ENCODE measurements around the gene SLC30A5. TPM values are rescaled to one million over a fixed set of nuclear protein-coding genes. Genes with fewer than 3 reads are reported as not detected.

SLC30A5 gene
- total RNA-seq, 1 donor from 2014 or later, result 57.5 TPM

DNA sequence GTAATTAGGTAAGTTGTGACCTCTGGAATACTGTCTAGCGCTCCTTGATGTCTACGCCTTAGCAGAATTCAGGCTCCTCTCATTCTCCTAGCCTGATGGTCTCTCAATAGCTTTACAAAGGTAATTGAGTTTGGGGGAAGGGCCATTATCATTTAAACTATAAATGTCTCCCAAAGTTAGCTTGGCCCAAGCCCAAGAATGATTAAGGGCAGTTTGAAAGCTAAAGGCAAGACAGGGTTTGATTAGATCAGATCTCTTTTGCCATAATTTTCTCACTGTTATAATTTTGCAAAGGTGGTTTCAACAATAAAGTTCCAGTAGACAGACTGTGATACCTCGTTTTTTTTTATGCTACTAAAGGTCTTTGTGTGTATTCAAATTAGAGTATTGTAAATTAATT, 3.7 kb upstream of the SLC30A5 start:
- H3K36me3 Mint-ChIP-seq, result no peaks in the 10 kb centered on the region

DNA sequence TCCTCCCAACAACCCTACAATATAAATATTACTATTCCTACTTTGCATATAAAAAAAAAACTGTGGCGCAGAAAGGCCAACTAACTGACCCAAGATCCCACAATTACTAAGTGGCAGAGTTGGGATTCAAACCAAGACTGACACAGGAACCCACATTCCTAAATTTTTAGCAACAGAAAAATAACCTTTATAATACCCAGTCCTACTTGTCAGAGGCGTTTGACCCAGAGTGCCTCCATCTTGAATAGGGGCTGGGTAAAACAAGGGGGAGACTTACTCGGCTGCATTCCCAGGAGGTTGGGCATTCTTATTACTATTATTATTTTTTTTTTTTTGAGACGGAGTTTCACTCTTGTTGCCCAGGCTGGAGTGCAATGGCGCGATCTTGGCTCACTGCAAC, 2.0 kb upstream of the SLC30A5 start:
- DNase-seq (ENCODE audit: low spot score in 2 of 2, unreplicated experiment in 2 of 2), result no peak
- H3K4me3 Mint-ChIP-seq, result no peak overlapping the region
- TF ChIP-seq CTCF (IDR thresholded peaks at IDR 0.05; ENCODE audit: unreplicated experiment), result no peak
- H3K36me3 Mint-ChIP-seq, result peaks cover 2% of the 10 kb centered on the region
- H3K9me3 Mint-ChIP-seq, result peaks cover 3% of the 10 kb centered on the region
- no peak overlapping the region for H3K27ac Mint-ChIP-seq
- no peaks in the 10 kb centered on the region for H3K27me3 Mint-ChIP-seq (ENCODE audit: low read depth)
- H3K4me1 Mint-ChIP-seq, result peaks cover 11% of the 10 kb centered on the region

More for the DNA sequence above, 3.7 kb upstream of the SLC30A5 start:
- TF ChIP-seq CTCF (IDR thresholded peaks at IDR 0.05; ENCODE audit: unreplicated experiment), result no peak
- Mint-ChIP-seq H3K4me3 (no peak overlapping the region), H3K4me1 (peaks cover 7% of the 10 kb centered on the region), H3K27ac (no peak overlapping the region), H3K9me3 (peaks cover 3% of the 10 kb centered on the region), H3K27me3 (ENCODE audit: low read depth) (no peaks in the 10 kb centered on the region)
- no peak for DNase-seq (ENCODE audit: low spot score in 2 of 2, unreplicated experiment in 2 of 2)

- H3K27me3 Mint-ChIP-seq (ENCODE audit: low read depth), result no peaks in the 10 kb centered on the region
- TF ChIP-seq CTCF (IDR thresholded peaks at IDR 0.05; ENCODE audit: unreplicated experiment), result no peak
- H3K36me3 Mint-ChIP-seq, result peaks cover 6% of the 10 kb centered on the region
- DNase-seq (ENCODE audit: low spot score in 2 of 2, unreplicated experiment in 2 of 2), result no peak
- H3K4me1 Mint-ChIP-seq, result peaks cover 12% of the 10 kb centered on the region
- H3K4me3 Mint-ChIP-seq, result no peak overlapping the region
- peak overlapping the region; percentile 94 for H3K27ac Mint-ChIP-seq
- peaks cover 3% of the 10 kb centered on the region for H3K9me3 Mint-ChIP-seq
Observed at GRCh38 chr5:69092969-69093368, 845 bp upstream of the SLC30A5 start.

GRCh38 chr5:69099302-69099701, 5.5 kb downstream of the SLC30A5 start:
- H3K4me3 Mint-ChIP-seq, result no peak overlapping the region
- H3K27me3 Mint-ChIP-seq (ENCODE audit: low read depth), result no peaks in the 10 kb centered on the region
- no peaks in the 10 kb centered on the region for H3K9me3 Mint-ChIP-seq
- H3K36me3 Mint-ChIP-seq, result peaks cover 21% of the 10 kb centered on the region
- H3K4me1 Mint-ChIP-seq, result peaks cover 8% of the 10 kb centered on the region
- no peak for DNase-seq (ENCODE audit: low spot score in 2 of 2, unreplicated experiment in 2 of 2)
- no peak for TF ChIP-seq CTCF (IDR thresholded peaks at IDR 0.05; ENCODE audit: unreplicated experiment)
- H3K27ac Mint-ChIP-seq, result peak overlapping the region; percentile 39

- Mint-ChIP-seq H3K9me3 (no peaks in the 10 kb centered on the region), H3K27ac (no peak overlapping the region), H3K36me3 (peaks cover 37% of the 10 kb centered on the region), H3K27me3 (ENCODE audit: low read depth) (no peaks in the 10 kb centered on the region), H3K4me1 (no peaks in the 10 kb centered on the region), H3K4me3 (no peak overlapping the region)
- no peak for DNase-seq (ENCODE audit: low spot score in 2 of 2, unreplicated experiment in 2 of 2)
- no peak for TF ChIP-seq CTCF (IDR thresholded peaks at IDR 0.05; ENCODE audit: unreplicated experiment)
Observed at GRCh38 chr5:69103521-69103920, 9.7 kb downstream of the SLC30A5 start.

All from mesothelial cell of epicardium (in vitro differentiated cells).